Measurements from ENCODE around the gene CFAP20DC. TPM values are rescaled to one million over a fixed set of nuclear protein-coding genes. Genes with fewer than 3 reads are reported as not detected.

CFAP20DC gene
- total RNA-seq, 1 donor from 2014 or later = 5.1 TPM

GRCh38 chr3:58962040-58962651 is 87.7 kb downstream of the CFAP20DC start:
- no peak overlapping the region for H3K4me3 ChIP-seq (ENCODE audit: low read depth, low read length)
- DNase-seq (ENCODE audit: low read depth) = no peak
- no peak for TF ChIP-seq CTCF (conservative IDR thresholded peaks at IDR 0.05; ENCODE audit: low read depth, low read length)

DNA sequence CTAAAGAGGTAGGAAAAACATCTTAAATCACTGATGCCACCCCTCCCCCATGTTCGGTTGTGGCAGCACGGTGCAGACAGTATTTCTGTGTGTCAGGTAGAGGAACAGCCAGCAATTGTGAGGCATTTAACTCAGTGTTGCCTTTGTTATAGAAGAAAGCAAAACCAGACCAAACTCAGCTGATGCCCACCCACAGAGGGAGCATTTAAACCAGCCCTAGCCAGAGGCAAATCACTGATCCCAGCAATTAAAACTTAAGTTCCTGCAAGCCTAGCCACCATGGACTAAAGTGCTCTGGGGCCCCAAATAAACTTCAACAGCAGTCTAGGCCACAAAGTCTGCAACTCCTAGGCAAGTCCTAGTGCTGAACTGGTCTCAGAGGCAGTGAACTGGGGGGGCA is 94.5 kb downstream of the CFAP20DC start:
- no peak for DNase-seq (ENCODE audit: low read depth)
- no peak overlapping the region for H3K4me3 ChIP-seq (ENCODE audit: low read depth, low read length)
- TF ChIP-seq CTCF (conservative IDR thresholded peaks at IDR 0.05; ENCODE audit: low read depth, low read length) = no peak

- H3K4me3 ChIP-seq (ENCODE audit: low read depth, low read length) = no peak overlapping the region
- no peak for TF ChIP-seq CTCF (conservative IDR thresholded peaks at IDR 0.05; ENCODE audit: low read depth, low read length)
- no peak for DNase-seq (ENCODE audit: low read depth)
Measured at GRCh38 chr3:58953288-58953687, 96.5 kb downstream of the CFAP20DC start.

DNA sequence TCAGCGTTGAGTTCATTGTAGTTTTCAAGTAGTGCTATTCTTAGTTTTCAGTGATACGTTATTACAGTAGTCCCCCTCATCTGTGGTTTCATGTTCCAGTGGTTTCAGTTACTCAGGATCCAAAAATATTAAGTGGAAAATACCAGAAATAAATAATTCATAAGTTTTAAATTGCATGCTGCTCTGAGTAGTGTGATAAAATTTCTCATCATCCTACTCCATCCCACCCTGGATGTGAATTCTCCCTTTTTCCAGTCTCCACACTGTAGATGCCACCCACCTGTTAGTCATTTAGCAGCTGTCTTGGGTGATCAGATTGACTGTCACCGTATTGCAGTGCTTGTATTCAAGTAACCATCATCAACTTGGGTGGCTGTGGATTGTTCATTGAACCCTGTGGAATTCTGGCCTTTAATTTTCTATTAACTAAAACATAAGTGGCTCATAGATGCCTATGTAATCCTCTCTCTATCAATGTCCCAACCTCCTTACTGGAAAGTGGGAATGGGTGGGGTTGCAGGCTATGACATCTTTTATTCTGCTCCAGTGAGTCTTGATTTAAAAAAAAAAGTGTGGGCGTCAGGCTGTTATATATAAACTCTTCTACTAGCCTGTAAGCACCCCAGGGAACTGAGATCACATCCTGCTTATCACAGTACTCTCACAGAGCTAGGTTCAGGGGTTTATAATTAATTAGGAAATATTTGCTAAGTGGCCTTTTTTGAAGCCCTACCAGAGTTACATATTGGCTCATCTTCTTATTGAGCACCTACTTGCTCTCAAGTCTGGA is 97.5 kb downstream of the CFAP20DC start:
- peak; percentile 90 for DNase-seq (ENCODE audit: low read depth)
- TF ChIP-seq CTCF (conservative IDR thresholded peaks at IDR 0.05; ENCODE audit: low read depth, low read length) = no peak
- no peak overlapping the region for H3K4me3 ChIP-seq (ENCODE audit: low read depth, low read length)

DNA sequence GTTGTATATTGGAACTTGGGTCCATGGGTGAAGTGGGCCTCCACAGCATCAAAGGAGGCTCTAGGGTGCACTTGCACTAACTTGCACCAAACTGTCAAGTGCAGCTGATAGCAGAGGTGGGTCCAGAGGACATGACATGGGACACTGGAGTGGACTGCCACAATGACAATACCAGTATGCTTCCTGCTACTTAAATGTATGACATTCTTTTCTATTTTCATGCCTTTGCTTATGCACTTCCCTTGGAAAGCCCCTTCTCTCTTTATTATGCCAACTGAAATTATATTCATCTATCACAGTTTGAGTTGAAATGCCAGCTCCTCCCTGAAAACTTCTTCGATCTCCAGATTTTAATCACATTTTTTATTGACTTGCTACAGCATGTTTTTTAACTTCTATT is 101.8 kb downstream of the CFAP20DC start:
- no peak for TF ChIP-seq CTCF (conservative IDR thresholded peaks at IDR 0.05; ENCODE audit: low read depth, low read length)
- no peak overlapping the region for H3K4me3 ChIP-seq (ENCODE audit: low read depth, low read length)
- DNase-seq (ENCODE audit: low read depth) = no peak

- no peak for TF ChIP-seq CTCF (conservative IDR thresholded peaks at IDR 0.05; ENCODE audit: low read depth, low read length)
- no peak overlapping the region for H3K4me3 ChIP-seq (ENCODE audit: low read depth, low read length)
- DNase-seq (ENCODE audit: low read depth) = no peak
Measured at GRCh38 chr3:58946875-58947274, 103.0 kb downstream of the CFAP20DC start.

DNA sequence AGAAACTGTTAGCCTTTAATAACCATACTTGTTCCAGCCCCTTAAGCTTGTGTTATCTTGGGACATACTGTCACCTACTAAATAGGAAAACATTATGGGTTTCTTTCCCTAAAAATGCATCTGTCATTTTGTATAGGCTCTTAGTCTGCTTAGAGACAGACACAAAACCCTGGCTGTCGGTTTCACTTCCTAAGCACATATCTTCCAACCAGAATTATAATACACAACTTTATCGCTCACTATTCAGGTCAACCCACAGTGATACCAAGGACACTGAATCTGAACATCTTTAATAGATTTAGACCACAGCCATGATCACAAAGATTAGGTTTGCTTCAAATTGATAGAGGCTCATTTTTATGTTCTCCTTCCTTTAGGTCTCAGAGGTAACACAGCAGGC is 111.8 kb downstream of the CFAP20DC start:
- H3K4me3 ChIP-seq (ENCODE audit: low read depth, low read length) = no peak overlapping the region
- DNase-seq (ENCODE audit: low read depth) = no peak
- TF ChIP-seq CTCF (conservative IDR thresholded peaks at IDR 0.05; ENCODE audit: low read depth, low read length) = no peak

Measured in epithelial cell of proximal tubule (primary cell).